Keratinocyte (primary cell): ENCODE results near the gene TGIF1. TPM values are rescaled to one million over a fixed set of nuclear protein-coding genes. Genes with fewer than 3 reads are reported as not detected.

Experiments used
- DNase-seq: peaks from one replicate; pipeline ENCODE4 v3.0.0-alpha.2; 2011; ENCODE audit warnings: low read depth, missing footprints, low spot score
- FAIRE-seq: peaks from 2 replicates; lab custom pipeline; 2011; peaks lifted over from hg19 to GRCh38; lab: Jason Lieb, UNC
- H2AFZ ChIP-seq: 2 replicates; pipeline ENCODE4 v1.6.0; 2012; ENCODE audit warnings: low read length, control low read depth, inconsistent platforms; ENCODE audit not compliant: control insufficient read depth
- H3K27ac ChIP-seq: 2 replicates; pipeline ENCODE4 v1.5.1; 2011; ENCODE audit warnings: low read length; ENCODE audit not compliant: control insufficient read depth, insufficient read depth
- H3K27me3 ChIP-seq: 3 replicates; pipeline ENCODE4 v1.6.0; 2011; ENCODE audit warnings: low read length; ENCODE audit not compliant: control insufficient read depth, insufficient read depth; ENCODE audit errors: extremely low read depth
- H3K36me3 ChIP-seq, 2 experiments: 2 replicates in 1 of 2; 3 replicates in 1 of 2; pipeline ENCODE4 v1.5.1; 2011; ENCODE audit warnings: low read length in 2 of 2, mild to moderate bottlenecking in 1 of 2; ENCODE audit not compliant: control insufficient read depth in 2 of 2, insufficient read depth in 2 of 2; ENCODE audit errors: extremely low read depth in 1 of 2
- H3K4me1 ChIP-seq: 3 replicates; pipeline ENCODE4 v1.5.1; 2011; ENCODE audit warnings: low read length; ENCODE audit not compliant: control insufficient read depth, insufficient read depth; ENCODE audit errors: extremely low read depth
- H3K4me2 ChIP-seq: 3 replicates; pipeline ENCODE4 v1.6.0; 2011; ENCODE audit warnings: low read depth, low read length; ENCODE audit not compliant: control insufficient read depth, insufficient read depth; ENCODE audit errors: extremely low read depth
- H3K4me3 ChIP-seq, 3 experiments: fragments of 200-600 bp in 1 of 3; sonication (generic) in 1 of 3; 2 replicates in 2 of 3; 3 replicates in 1 of 3; pipeline ENCODE4 v1.5.1; 2011 to 2016; ENCODE audit warnings: low read length in 3 of 3, mild to moderate bottlenecking in 3 of 3, control low read depth in 2 of 3, inconsistent platforms in 1 of 3, low read depth in 1 of 3, mixed read lengths in 1 of 3, mixed run types in 1 of 3, moderate library complexity in 1 of 3; ENCODE audit not compliant: control insufficient read depth in 2 of 3, insufficient read depth in 2 of 3; ENCODE audit errors: extremely low read depth in 1 of 3
- H3K79me2 ChIP-seq: 2 replicates; pipeline ENCODE4 v1.6.0; 2012; ENCODE audit warnings: low read length; ENCODE audit not compliant: control insufficient read depth, insufficient read depth
- H3K9ac ChIP-seq: 3 replicates; pipeline ENCODE4 v1.6.0; 2011; ENCODE audit warnings: low read length; ENCODE audit not compliant: control insufficient read depth, insufficient read depth; ENCODE audit errors: extremely low read depth
- H3K9me1 ChIP-seq: 3 replicates; pipeline ENCODE4 v1.6.0; 2011; ENCODE audit warnings: low read length; ENCODE audit not compliant: control insufficient read depth, insufficient read depth; ENCODE audit errors: extremely low read depth
- H3K9me3 ChIP-seq: 2 replicates; pipeline ENCODE4 v1.5.1; 2012; ENCODE audit warnings: low read depth, low read length; ENCODE audit not compliant: control insufficient read depth
- H4K20me1 ChIP-seq: 3 replicates; pipeline ENCODE4 v1.6.0; 2011; ENCODE audit warnings: low read length; ENCODE audit not compliant: control insufficient read depth, insufficient read depth; ENCODE audit errors: extremely low read depth
- CTCF ChIP-seq, 3 experiments: IDR thresholded peaks in 1 of 3; conservative IDR thresholded peaks in 1 of 3; optimal IDR thresholded peaks in 1 of 3; 2 replicates in 2 of 3; 3 replicates in 1 of 3; pipeline versions ENCODE3 to v1.5.1; 2011; ENCODE audit warnings: low read length in 3 of 3, mild to moderate bottlenecking in 3 of 3, moderate library complexity in 2 of 3, control low read depth in 1 of 3, inconsistent platforms in 1 of 3; ENCODE audit not compliant: insufficient read depth in 2 of 3; ENCODE audit errors: extremely low read depth in 1 of 3
- EZH2 ChIP-seq: IDR thresholded peaks from one replicate; pipeline ENCODE4 v1.6.1; 2012; ENCODE audit warnings: inconsistent platforms, mild to moderate bottlenecking, low read length, moderate library complexity
- dilution Hi-C: fragments of 300-500 bp; cut with MboI; formaldehyde crosslinking; loops from one replicate; pipeline ENCODE4 v1.7.0; 2020; ENCODE audit warnings: low sequenced_read_pairs; ENCODE audit not compliant: extremely low pct_ligation_motif_present
- polyA plus RNA-seq, 5 experiments: library from polyadenylated mRNA; depleted of rRNA in 3 of 5; stranded (reverse) in 3 of 5; stranded (forward) in 1 of 5; unstranded in 1 of 5; fragments of >200 nt; gene quantifications; 1 replicate in 1 of 5; 2 replicates in 3 of 5; 3 replicates in 1 of 5; pipeline versions ENCODE4 v1.2.1 to v1.2.3, GENCODE V29; 2011 to 2012; ENCODE audit warnings: missing spikeins in 2 of 5, low read depth in 1 of 5, low replicate concordance in 1 of 5

Gene TGIF1
- polyA plus RNA-seq, 1 donor (not counting 4 experiments of a cell fraction or from before 2014, with no cell fraction given) = 115 TPM

- Histone ChIP-seq H3K4me1 (peaks cover 33% of the 10 kb centered on the region), H3K36me3 (peaks cover 8 to 22% of the 10 kb centered on the region in 2 experiments), H3K9me1 (no peaks in the 10 kb centered on the region), H3K79me2 (peaks cover 72% of the 10 kb centered on the region), H3K4me3 (peak overlapping the region; percentile 94 to 100 (median 95)), H2AFZ (no peak overlapping the region), H3K9ac (peak overlapping the region; percentile 100), H3K9me3 (no peaks in the 10 kb centered on the region), H4K20me1 (peaks cover 17% of the 10 kb centered on the region), H3K27ac (peak overlapping the region; percentile 99), H3K4me2 (peak overlapping the region; percentile 83), H3K27me3 (no peaks in the 10 kb centered on the region)
- no peak for DNase-seq
- no peak for FAIRE-seq
- dilution Hi-C loops = loop anchor here (5.0 kb wide), 1 partner anchor 60 kb away; no protein-coding TSS in a partner anchor
- TF ChIP-seq EZH2 (no peak), CTCF (optimal IDR thresholded peaks at IDR 0.05 in 1 of 3, IDR thresholded peaks at IDR 0.05 in 1 of 3, conservative IDR thresholded peaks at IDR 0.05 in 1 of 3; ENCODE audit: extremely low read depth in 1 of 3, insufficient read depth in 2 of 3, low read length in 3 of 3) (no peak)
Observed at GRCh38 chr18:3451989-3452749, 2.2 kb downstream of the TGIF1 start.

- no peaks in the 10 kb centered on the region for H3K9me3 ChIP-seq
- no peak overlapping the region for H2AFZ ChIP-seq
- dilution Hi-C loops = loop anchor here (5.0 kb wide), 1 partner anchor 61 kb away; no protein-coding TSS in a partner anchor
- H3K36me3 ChIP-seq = peaks cover 13 to 28% of the 10 kb centered on the region in 2 experiments
- peak overlapping the region; percentile 100 for H3K9ac ChIP-seq
- peak overlapping the region; percentile 99 for H3K27ac ChIP-seq
- H4K20me1 ChIP-seq = peaks cover 21% of the 10 kb centered on the region
- H3K4me2 ChIP-seq = peak overlapping the region; percentile 83
- DNase-seq (no peak), FAIRE-seq (no peak)
- no peaks in the 10 kb centered on the region for H3K27me3 ChIP-seq
- H3K4me1 ChIP-seq = peaks cover 35% of the 10 kb centered on the region
- H3K79me2 ChIP-seq = peaks cover 78% of the 10 kb centered on the region
- TF ChIP-seq EZH2 (no peak), CTCF (optimal IDR thresholded peaks at IDR 0.05 in 1 of 3, IDR thresholded peaks at IDR 0.05 in 1 of 3, conservative IDR thresholded peaks at IDR 0.05 in 1 of 3; ENCODE audit: extremely low read depth in 1 of 3, insufficient read depth in 2 of 3, low read length in 3 of 3) (no peak)
- peak overlapping the region; percentile 94 to 100 (median 95) for H3K4me3 ChIP-seq
- H3K9me1 ChIP-seq = no peaks in the 10 kb centered on the region
Observed at GRCh38 chr18:3452750-3453539, 3.0 kb downstream of the TGIF1 start.
